ENCODE measurements around the gene ZNF14.
"Not testable (repeated sequence)": the region's sequence is repeated elsewhere in the genome, so short reads cannot be mapped to it uniquely, and the experiment has no call there.

The ZNF14 gene

DNA sequence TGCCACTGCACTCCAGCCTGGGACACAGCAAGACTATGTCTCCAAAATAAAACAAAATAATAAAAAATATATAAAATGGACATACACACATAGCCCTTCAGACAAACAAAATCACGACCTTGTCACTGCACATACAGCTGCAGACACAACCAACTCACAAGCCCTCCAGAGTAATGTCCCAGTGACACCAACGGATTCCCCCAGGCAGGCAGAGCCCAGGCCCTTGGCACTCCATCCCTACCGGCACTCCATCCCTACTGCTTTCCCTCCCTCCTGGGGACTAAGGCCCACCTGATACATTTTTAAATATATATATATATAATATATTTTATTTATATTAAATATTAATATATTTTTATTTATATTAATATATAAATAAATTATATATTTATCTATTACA lies 45.8 kb downstream of the ZNF14 start:
- DNase-seq (ENCODE audit: low spot score) = no peak

GRCh38 chr19:19686580-19686979 lies 46.3 kb downstream of the ZNF14 start:
- DNase-seq (ENCODE audit: low spot score) = no peak

DNA sequence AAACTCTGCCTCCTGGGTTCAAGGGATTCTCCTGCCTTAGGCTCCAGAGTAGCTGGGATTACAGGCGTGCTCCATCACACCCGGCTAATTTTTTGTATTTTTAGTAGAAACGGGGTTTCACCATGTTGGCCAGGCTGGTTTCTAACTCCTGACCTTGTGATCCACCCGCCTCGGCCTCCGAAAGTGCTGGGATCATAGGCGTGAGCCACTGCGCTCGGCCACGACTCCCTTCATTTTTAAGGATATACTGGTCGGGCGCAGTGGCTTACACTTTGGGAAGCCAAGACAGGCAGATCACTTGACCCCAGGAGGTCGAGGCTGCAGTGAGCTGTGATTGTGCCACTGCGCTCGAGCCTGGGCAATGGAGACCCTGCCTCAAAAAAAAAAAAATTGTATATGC lies 46.8 kb downstream of the ZNF14 start:
- DNase-seq (ENCODE audit: low spot score) = not testable (repeated sequence)

DNA sequence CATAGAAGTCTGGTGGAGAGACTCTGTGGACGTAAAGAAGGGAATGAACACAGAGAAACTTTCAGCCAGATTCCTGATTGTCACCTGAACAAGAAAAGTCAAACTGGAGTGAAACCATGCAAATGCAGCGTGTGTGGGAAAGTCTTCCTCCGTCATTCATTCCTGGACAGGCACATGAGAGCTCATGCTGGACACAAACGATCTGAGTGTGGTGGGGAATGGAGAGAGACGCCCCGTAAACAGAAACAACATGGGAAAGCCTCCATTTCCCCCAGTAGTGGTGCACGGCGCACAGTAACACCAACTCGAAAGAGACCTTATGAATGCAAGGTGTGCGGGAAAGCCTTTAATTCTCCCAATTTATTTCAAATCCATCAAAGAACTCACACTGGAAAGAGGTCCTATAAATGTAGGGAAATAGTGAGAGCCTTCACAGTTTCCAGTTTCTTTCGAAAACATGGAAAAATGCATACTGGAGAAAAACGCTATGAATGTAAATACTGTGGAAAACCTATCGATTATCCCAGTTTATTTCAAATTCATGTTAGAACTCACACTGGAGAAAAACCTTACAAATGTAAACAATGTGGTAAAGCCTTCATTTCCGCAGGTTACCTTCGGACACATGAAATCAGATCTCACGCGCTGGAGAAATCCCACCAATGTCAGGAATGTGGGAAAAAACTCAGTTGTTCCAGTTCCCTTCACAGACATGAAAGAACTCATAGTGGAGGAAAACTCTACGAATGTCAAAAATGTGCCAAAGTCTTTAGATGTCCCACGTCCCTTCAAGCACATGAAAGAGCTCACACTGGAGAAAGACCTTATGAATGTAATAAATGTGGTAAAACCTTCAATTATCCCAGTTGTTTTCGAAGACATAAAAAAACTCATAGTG lies 53.5 kb downstream of the ZNF14 start:
- DNase-seq (ENCODE audit: low spot score) = no peak

DNA sequence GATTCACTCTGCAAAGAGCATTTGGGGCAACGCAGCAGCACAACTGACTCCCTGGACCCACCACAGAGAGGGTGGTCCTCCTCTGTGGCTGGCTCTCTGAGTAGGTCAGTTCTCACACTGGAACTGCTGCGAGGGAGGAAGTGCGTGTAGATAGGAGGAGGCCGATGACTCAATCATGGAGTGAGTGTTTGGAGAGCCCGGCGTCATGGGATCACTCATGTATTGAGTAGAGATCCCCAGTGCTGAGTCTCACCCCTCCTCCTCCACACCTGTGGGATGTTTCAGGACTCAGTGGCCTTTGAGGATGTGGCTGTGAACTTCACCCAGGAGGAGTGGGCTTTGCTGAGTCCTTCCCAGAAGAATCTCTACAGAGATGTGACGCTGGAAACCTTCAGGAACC lies 55.3 kb downstream of the ZNF14 start:
- no peak for DNase-seq (ENCODE audit: low spot score)

GRCh38 chr19:19674315-19674714 lies 58.6 kb downstream of the ZNF14 start:
- no peak for DNase-seq (ENCODE audit: low spot score)

GRCh38 chr19:19672816-19673215 lies 60.1 kb downstream of the ZNF14 start:
- no peak for DNase-seq (ENCODE audit: low spot score)

GRCh38 chr19:19670070-19670551 lies 62.8 kb downstream of the ZNF14 start:
- DNase-seq (ENCODE audit: low spot score) = no peak

GRCh38 chr19:19668230-19669012 lies 64.5 kb downstream of the ZNF14 start, which contains the start of gene ZNF101:
Gene ZNF101 (plus strand): TSS chr19:19668839. CDS start chr19:19668964, 125 bp downstream.
- peak; percentile 90 for DNase-seq (ENCODE audit: low spot score)

GRCh38 chr19:19665420-19665948 lies 67.4 kb downstream of the ZNF14 start:
- not testable (repeated sequence) for DNase-seq (ENCODE audit: low spot score)

DNA sequence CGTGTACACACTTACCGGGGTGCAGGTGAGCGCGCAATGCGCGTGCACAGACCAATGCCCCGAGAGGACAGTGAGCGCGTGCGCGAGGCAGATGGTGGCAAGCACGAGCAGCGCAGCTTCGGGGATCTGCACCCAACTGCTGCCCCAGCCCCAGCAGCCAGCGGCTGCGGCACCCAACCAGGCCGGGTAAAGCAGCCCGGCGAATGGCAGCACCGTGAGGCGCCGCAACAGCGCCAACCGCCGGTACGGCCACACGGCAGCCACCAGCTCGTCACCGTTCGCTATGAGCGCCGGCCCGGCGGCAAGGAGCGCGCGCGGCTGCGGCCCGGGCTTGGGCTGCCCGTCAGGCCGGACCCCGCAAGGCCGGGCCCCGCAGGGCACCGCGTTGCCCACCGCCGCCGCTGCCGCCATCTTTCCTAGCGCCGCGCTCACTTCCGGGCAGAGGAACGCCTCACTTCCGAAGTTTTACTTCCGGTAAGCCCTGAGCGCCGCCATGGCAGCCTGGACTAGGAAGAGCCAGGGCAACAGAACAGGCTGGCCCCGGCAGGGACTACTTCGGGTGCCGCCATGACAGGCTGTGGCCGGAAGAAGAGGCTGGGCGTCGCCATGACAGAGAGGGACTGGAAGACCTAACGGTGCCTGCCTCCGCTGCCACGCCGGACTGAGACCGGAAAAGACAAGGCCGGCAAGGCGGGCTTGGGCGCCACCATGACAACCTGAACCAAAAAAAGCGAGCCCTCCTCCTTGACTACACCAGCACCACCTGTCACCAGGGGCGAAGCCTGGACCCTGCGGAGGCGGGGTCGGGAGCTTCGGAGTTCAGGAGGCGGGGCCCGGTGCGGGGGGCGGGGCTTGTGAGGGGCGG lies 69.4 kb downstream of the ZNF14 start, which contains the start of gene ATP13A1:
Gene ATP13A1 (minus strand): TSS at position 421 of the 865 bp plus-strand sequence. CDS start 10 bp downstream, at position 411.
- DNase-seq (ENCODE audit: low spot score) = peak; percentile 94

DNA sequence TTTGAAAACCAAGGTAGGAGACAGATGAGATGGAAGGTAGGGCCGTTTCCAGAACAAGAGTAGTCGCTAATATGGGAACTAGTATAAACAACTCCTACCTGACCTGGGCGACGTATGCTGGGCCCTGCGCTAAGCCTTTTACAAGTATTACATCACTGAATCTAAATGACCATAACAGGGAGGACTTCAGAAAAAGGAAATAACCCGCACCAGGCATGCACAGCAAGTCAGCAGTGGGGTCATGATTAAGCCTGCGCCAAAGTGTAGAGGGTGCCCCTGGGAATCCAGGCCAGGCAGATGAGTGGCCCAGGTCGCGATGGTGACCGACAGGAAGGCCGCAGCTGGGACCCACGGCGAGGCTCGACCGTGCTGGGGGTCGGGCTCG lies 70.0 kb downstream of the ZNF14 start:
- no peak for DNase-seq (ENCODE audit: low spot score)

GRCh38 chr19:19662344-19662743 lies 70.6 kb downstream of the ZNF14 start:
- DNase-seq (ENCODE audit: low spot score) = no peak

DNA sequence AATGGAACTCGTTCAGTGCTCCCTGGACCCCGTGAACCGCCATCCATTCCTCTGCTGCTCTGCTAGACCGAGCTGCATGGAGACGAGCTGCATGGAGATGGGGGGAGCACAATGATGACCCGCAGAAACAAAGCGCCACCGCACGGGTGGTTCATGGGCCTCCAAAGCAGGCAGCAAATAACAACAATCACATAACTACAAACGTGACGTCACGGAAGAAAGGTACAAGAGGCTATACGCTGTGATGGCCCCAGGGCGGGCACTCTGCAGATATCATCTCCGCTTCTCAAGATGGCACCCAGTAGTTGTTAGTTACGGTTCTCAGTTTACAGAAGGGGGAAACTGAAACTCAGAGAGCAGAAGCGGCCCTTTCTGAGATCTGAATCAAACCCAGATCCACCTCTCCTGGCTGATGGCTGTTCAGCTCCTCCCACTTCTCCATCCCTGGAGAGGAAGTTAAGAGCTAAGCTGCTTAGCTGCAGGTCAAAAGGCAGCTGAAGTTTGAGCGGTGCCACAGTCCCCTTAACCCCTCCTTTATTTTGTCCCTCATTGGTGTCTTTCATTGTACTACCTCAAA lies 71.1 kb downstream of the ZNF14 start:
- DNase-seq (ENCODE audit: low spot score) = no peak

- no peak for DNase-seq (ENCODE audit: low spot score)
Observed at GRCh38 chr19:19661141-19661674, 71.7 kb downstream of the ZNF14 start.

All from hematopoietic multipotent progenitor cell treated with erythropoietin and hydrocortisone succinate and interleukin-3 and kit ligand, for 15 days (in vitro differentiated cells).